Ishikawa (cell line): Measurements from ENCODE around the gene MCM8.

ENCODE experiments used
- EP300 ChIP-seq: IDR thresholded peaks from 2 replicates; pipeline ENCODE4 v1.6.1; 2012; ENCODE audit warnings: borderline replicate concordance
- TAF1 ChIP-seq: IDR thresholded peaks from 2 replicates; pipeline ENCODE4 v1.6.1; 2012; ENCODE audit warnings: low read depth, mild to moderate bottlenecking

DNA sequence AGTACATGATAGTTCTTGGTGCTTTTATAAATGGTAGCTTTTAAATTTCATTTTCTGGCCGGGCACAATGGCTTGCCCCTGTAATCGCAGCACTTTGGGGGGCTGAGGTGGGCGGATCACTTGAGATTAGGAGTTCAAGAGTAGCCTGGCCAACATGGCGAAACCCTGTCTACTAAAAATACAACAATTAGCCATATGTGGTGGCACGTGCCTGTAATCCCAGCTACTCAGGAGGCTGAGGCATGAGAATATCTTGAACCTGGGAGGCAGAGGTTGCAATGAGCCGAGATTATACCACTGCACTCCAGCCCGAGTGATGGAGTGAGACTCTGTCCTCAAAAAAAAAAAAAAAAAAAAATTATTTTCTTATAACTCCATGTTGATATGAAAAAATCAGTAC lies 67.4 kb downstream of the MCM8 start:
- TF ChIP-seq TAF1 (no peak), EP300 (no peak)
